Neural cell (in vitro differentiated cells): ENCODE results near the gene ACOX2. TPM values are rescaled to one million over a fixed set of nuclear protein-coding genes. Genes with fewer than 3 reads are reported as not detected.

Source experiments
- H2AFZ ChIP-seq: fragments of 200-600, 300-800 bp; sonication (generic), shearing (Covaris generic); 2 replicates; pipeline ENCODE4 v1.6.0; 2014; ENCODE audit warnings: low read depth, mild to moderate bottlenecking, antibody characterized with exemption, low read length, moderate library complexity
- H3F3A ChIP-seq: fragments of 200-600 bp; shearing (Covaris generic); 2 replicates; pipeline ENCODE4 v1.6.1; 2016; ENCODE audit warnings: mild to moderate bottlenecking, moderate library complexity, mixed read lengths, antibody characterized with exemption, low read length; ENCODE audit not compliant: insufficient read depth, poor library complexity, severe bottlenecking
- H3K27ac ChIP-seq: fragments of 200-600, 300-800 bp; sonication (generic), shearing (Covaris generic); 2 replicates; pipeline ENCODE4 v1.5.1; 2014; ENCODE audit warnings: mild to moderate bottlenecking, low read length, moderate library complexity
- H3K27me3 ChIP-seq: fragments of 300-800, 200-600 bp; sonication (generic), shearing (Covaris generic); 2 replicates; pipeline ENCODE4 v1.6.0; 2014; ENCODE audit warnings: mild to moderate bottlenecking, low read depth, low read length, moderate library complexity; ENCODE audit not compliant: insufficient read depth
- H3K36me3 ChIP-seq: fragments of 300-800, 200-600 bp; sonication (generic), shearing (Covaris generic); 2 replicates; pipeline ENCODE4 v1.5.1; 2014; ENCODE audit warnings: mild to moderate bottlenecking, antibody characterized with exemption, low read length, moderate library complexity; ENCODE audit not compliant: insufficient read depth
- H3K4me2 ChIP-seq: fragments of 300-800, 200-600 bp; sonication (generic), shearing (Covaris generic); 2 replicates; pipeline ENCODE4 v1.6.0; 2014; ENCODE audit warnings: mild to moderate bottlenecking, low read length
- H3K4me3 ChIP-seq: fragments of 300-800, 200-600 bp; sonication (generic), shearing (Covaris generic); 2 replicates; pipeline ENCODE4 v1.5.1; 2014; ENCODE audit warnings: mild to moderate bottlenecking, low read length, moderate library complexity
- H3K79me2 ChIP-seq: fragments of 200-600 bp; shearing (Covaris generic); replicated peaks from 2 replicates; pipeline ENCODE4 v1.6.0; 2014; ENCODE audit warnings: mild to moderate bottlenecking, low read length, moderate library complexity; ENCODE audit not compliant: insufficient read depth
- H3K9ac ChIP-seq: fragments of 300-800, 200-600 bp; sonication (generic), shearing (Covaris generic); 2 replicates; pipeline ENCODE4 v1.6.1; 2016; ENCODE audit warnings: mild to moderate bottlenecking, low read length, mixed read lengths
- H3K9me2 ChIP-seq: fragments of 200-600 bp; shearing (Covaris generic); 2 replicates; pipeline ENCODE4 v1.6.1; 2016; ENCODE audit warnings: mild to moderate bottlenecking, low read length, mixed read lengths; ENCODE audit not compliant: insufficient read depth
- H3K9me3 ChIP-seq: fragments of 200-600, 300-800 bp; sonication (generic), shearing (Covaris generic); 2 replicates; pipeline ENCODE4 v1.6.1; 2016; ENCODE audit warnings: mild to moderate bottlenecking, mixed run types, low read length, moderate library complexity, mixed read lengths
- H4K20me1 ChIP-seq: fragments of 200-600 bp; shearing (Covaris generic); 2 replicates; pipeline ENCODE4 v1.6.1; 2016; ENCODE audit warnings: mild to moderate bottlenecking, mixed run types; ENCODE audit not compliant: insufficient read depth
- EP300 ChIP-seq: fragments of 450-650 bp; conservative IDR thresholded peaks from 2 replicates; pipeline ENCODE4 v1.6.1; 2014; ENCODE audit warnings: antibody characterized with exemption, mild to moderate bottlenecking, moderate library complexity; ENCODE audit not compliant: poor library complexity, severe bottlenecking
- EZH2 ChIP-seq: fragments of 200-600, 300-800 bp; shearing (Covaris generic), sonication (generic); IDR thresholded peaks from 2 replicates; pipeline ENCODE4 v1.6.1; 2014; ENCODE audit warnings: antibody characterized with exemption, low read length, borderline replicate concordance, mild to moderate bottlenecking; ENCODE audit not compliant: insufficient read depth, poor library complexity, severe bottlenecking
- MXI1 ChIP-seq: fragments of 450-650 bp; conservative IDR thresholded peaks from 2 replicates; pipeline ENCODE4 v1.6.1; 2014; ENCODE audit warnings: antibody characterized with exemption, mild to moderate bottlenecking; ENCODE audit not compliant: poor library complexity, severe bottlenecking
- POLR2AphosphoS5 ChIP-seq: IDR thresholded peaks from 2 replicates; pipeline ENCODE4 v1.6.1; 2012
- RAD21 ChIP-seq: fragments of 450-650 bp; conservative IDR thresholded peaks from 2 replicates; pipeline ENCODE4 v1.6.1; 2014; ENCODE audit warnings: antibody characterized with exemption, mild to moderate bottlenecking, moderate library complexity
- SMC3 ChIP-seq: fragments of 450-650 bp; conservative IDR thresholded peaks from 2 replicates; pipeline ENCODE4 v1.6.1; 2014; ENCODE audit warnings: antibody characterized with exemption, mild to moderate bottlenecking, moderate library complexity; ENCODE audit not compliant: poor library complexity
- TAF1 ChIP-seq: IDR thresholded peaks from 2 replicates; pipeline ENCODE4 v1.6.1; 2012; ENCODE audit warnings: low read depth
- polyA plus RNA-seq: library from polyadenylated mRNA; depleted of rRNA; stranded (reverse); fragments of >200 nt; gene quantifications from 2 replicates; pipeline ENCODE4 v1.2.3, GENCODE V29; 2014
- TF ChIP-seq, protein P1 (sequence below): IDR thresholded peaks from 2 replicates; pipeline ENCODE4 v1.6.1; 2012; ENCODE audit warnings: borderline replicate concordance
- TF ChIP-seq, protein P2 (sequence below): fragments of 450-650 bp; IDR thresholded peaks from 2 replicates; pipeline ENCODE4 v1.5.1; 2014; ENCODE audit warnings: antibody characterized with exemption, mild to moderate bottlenecking, moderate library complexity; ENCODE audit not compliant: poor library complexity, severe bottlenecking

The ACOX2 gene
- polyA plus RNA-seq, 1 donor from 2014 or later = not detected

DNA sequence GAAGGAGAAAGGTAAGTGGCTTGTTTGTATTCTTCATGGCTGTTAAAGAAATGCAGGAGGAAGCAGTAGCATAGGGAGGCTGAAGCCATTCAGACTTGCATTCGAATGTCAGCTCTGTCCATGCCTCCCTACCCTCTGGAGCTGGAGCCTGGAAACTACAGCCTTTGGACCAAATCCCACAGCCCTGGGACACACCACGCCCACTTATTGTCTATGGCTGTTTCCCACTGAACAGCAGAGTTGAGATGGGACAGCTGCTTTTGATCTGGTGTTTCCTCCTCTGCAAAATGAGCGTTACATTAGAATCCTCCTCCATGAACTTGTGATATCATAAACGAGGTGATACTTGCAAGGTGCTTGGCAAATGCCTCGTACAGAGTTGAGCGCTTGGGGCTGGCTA is 36.6 kb upstream of the ACOX2 start (continued):
- TF ChIP-seq POLR2AphosphoS5 = no peak
- no peak for TF ChIP-seq EZH2

DNA sequence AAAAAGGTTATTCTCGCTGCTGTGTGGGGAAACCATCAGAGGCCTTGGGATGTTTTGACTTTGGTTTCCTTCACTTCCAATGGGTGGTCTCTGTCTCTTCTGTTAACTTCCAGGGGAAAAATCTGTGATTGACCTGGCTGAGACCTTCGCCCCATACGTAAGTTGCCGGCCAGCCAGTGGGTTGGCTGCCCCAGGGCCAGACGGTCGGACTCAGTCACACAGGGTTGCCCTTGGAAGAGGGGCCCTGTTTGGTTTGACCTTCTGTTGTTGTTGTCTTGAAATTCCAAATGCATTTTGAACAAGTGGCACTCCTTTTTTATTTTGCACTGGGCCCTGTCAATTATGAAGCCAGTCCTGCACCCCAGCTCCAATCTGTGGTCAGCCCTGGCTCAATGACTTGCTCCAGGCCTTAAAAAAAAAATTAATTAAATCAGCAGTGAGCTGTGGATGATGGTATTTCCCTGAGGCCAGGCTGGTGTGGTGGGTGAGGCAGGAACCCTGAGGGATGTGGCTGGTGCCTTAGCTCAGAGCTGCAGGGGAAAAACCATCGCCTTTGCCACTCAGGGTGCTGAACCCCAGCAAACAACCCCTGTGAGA is 35.7 kb upstream of the ACOX2 start:
- H3K9me2 ChIP-seq = no peaks in the 10 kb centered on the region
- H3K4me2 ChIP-seq = no peak overlapping the region
- H3K9ac ChIP-seq = no peak overlapping the region
- no peaks in the 10 kb centered on the region for H3F3A ChIP-seq
- TF ChIP-seq SMC3 (no peak), EP300 (no peak), MXI1 (no peak), EZH2 (no peak), POLR2AphosphoS5 (no peak), RAD21 (no peak), TAF1 (no peak)
- TF ChIP-seq, protein P1, sequence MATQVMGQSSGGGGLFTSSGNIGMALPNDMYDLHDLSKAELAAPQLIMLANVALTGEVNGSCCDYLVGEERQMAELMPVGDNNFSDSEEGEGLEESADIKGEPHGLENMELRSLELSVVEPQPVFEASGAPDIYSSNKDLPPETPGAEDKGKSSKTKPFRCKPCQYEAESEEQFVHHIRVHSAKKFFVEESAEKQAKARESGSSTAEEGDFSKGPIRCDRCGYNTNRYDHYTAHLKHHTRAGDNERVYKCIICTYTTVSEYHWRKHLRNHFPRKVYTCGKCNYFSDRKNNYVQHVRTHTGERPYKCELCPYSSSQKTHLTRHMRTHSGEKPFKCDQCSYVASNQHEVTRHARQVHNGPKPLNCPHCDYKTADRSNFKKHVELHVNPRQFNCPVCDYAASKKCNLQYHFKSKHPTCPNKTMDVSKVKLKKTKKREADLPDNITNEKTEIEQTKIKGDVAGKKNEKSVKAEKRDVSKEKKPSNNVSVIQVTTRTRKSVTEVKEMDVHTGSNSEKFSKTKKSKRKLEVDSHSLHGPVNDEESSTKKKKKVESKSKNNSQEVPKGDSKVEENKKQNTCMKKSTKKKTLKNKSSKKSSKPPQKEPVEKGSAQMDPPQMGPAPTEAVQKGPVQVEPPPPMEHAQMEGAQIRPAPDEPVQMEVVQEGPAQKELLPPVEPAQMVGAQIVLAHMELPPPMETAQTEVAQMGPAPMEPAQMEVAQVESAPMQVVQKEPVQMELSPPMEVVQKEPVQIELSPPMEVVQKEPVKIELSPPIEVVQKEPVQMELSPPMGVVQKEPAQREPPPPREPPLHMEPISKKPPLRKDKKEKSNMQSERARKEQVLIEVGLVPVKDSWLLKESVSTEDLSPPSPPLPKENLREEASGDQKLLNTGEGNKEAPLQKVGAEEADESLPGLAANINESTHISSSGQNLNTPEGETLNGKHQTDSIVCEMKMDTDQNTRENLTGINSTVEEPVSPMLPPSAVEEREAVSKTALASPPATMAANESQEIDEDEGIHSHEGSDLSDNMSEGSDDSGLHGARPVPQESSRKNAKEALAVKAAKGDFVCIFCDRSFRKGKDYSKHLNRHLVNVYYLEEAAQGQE = no peak
- TF ChIP-seq, protein P2, sequence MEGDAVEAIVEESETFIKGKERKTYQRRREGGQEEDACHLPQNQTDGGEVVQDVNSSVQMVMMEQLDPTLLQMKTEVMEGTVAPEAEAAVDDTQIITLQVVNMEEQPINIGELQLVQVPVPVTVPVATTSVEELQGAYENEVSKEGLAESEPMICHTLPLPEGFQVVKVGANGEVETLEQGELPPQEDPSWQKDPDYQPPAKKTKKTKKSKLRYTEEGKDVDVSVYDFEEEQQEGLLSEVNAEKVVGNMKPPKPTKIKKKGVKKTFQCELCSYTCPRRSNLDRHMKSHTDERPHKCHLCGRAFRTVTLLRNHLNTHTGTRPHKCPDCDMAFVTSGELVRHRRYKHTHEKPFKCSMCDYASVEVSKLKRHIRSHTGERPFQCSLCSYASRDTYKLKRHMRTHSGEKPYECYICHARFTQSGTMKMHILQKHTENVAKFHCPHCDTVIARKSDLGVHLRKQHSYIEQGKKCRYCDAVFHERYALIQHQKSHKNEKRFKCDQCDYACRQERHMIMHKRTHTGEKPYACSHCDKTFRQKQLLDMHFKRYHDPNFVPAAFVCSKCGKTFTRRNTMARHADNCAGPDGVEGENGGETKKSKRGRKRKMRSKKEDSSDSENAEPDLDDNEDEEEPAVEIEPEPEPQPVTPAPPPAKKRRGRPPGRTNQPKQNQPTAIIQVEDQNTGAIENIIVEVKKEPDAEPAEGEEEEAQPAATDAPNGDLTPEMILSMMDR = no peak
- H3K27me3 ChIP-seq = no peaks in the 10 kb centered on the region
- H3K36me3 ChIP-seq = peaks cover 4% of the 10 kb centered on the region
- H3K79me2 ChIP-seq = no peaks in the 10 kb centered on the region
- H3K9me3 ChIP-seq = peaks cover 5% of the 10 kb centered on the region
- no peak overlapping the region for H2AFZ ChIP-seq
- no peak overlapping the region for H3K27ac ChIP-seq
- H4K20me1 ChIP-seq = no peaks in the 10 kb centered on the region
- no peak overlapping the region for H3K4me3 ChIP-seq

DNA sequence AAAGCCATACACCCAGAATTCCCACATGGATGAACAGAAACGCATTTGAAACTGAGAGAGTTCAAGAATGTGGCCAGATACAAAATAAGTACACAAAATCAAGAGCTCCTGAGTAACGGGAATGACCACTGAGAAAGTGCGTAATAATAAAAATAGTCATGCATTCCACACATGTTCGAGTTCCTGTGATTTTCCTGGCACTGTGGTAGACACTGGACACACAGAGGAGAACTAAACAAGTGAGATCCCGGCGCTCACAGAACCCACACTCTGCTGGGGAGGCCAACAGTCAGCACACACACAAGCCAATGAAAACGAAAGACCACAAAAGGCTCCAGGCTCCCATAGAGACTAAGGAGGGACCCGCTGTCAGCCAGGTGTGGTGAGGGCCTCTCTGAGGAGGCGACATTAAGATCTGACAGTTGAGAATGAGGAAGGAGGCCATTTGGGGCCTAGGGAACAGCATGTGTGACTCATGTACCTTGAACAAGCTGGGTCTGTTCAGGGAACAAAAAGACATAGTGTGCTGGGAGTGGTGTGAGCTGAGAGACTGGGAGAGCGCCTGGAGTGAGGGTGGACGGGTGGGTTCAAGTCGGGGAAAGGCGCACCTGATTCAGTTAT is 35.1 kb upstream of the ACOX2 start:
- H3K36me3 ChIP-seq = peaks cover 4% of the 10 kb centered on the region
- no peak for TF ChIP-seq EP300
- TF ChIP-seq SMC3 = no peak
- H3F3A ChIP-seq = no peaks in the 10 kb centered on the region
- no peak overlapping the region for H2AFZ ChIP-seq
- no peaks in the 10 kb centered on the region for H4K20me1 ChIP-seq
- H3K9ac ChIP-seq = no peak overlapping the region
- no peak overlapping the region for H3K4me3 ChIP-seq
- H3K27ac ChIP-seq = no peak overlapping the region
- H3K4me2 ChIP-seq = no peak overlapping the region
- peaks cover 5% of the 10 kb centered on the region for H3K9me3 ChIP-seq
- H3K79me2 ChIP-seq = no peaks in the 10 kb centered on the region
- H3K27me3 ChIP-seq = no peaks in the 10 kb centered on the region
- no peaks in the 10 kb centered on the region for H3K9me2 ChIP-seq
